ENCODE results near the gene ZNF74.
A peak's percentile ranks its signal among the peaks of the same experiment; 100 is the strongest.
"Not testable (repeated sequence)": the region's sequence is repeated elsewhere in the genome, so short reads cannot be mapped to it uniquely, and the experiment has no call there.

The ZNF74 gene

GRCh38 chr22:20384865-20385264 is 9.1 kb upstream of the ZNF74 start:
- Histone ChIP-seq H3K4me3 (ENCODE audit: low read length) (no peak overlapping the region), H3K36me3 (ENCODE audit: insufficient read depth, low read length) (no peaks in the 10 kb centered on the region), H3K27me3 (ENCODE audit: insufficient read depth, low read length) (no peaks in the 10 kb centered on the region), H3K9me3 (ENCODE audit: low read length) (no peaks in the 10 kb centered on the region), H3K4me1 (ENCODE audit: insufficient read depth, low read length) (no peaks in the 10 kb centered on the region), H2AFZ (ENCODE audit: low read depth, low read length) (no peak overlapping the region)

- Histone ChIP-seq H3K36me3 (ENCODE audit: insufficient read depth, low read length) (no peaks in the 10 kb centered on the region), H3K9me3 (ENCODE audit: low read length) (no peaks in the 10 kb centered on the region), H2AFZ (ENCODE audit: low read depth, low read length) (no peak overlapping the region), H3K27me3 (ENCODE audit: insufficient read depth, low read length) (no peaks in the 10 kb centered on the region), H3K4me1 (ENCODE audit: insufficient read depth, low read length) (no peaks in the 10 kb centered on the region), H3K4me3 (ENCODE audit: low read length) (no peak overlapping the region)
Observed at GRCh38 chr22:20386336-20386735, 7.6 kb upstream of the ZNF74 start.

- Histone ChIP-seq H3K4me3 (ENCODE audit: low read length) (no peak overlapping the region), H3K9me3 (ENCODE audit: low read length) (no peaks in the 10 kb centered on the region), H3K27me3 (ENCODE audit: insufficient read depth, low read length) (no peaks in the 10 kb centered on the region), H2AFZ (ENCODE audit: low read depth, low read length) (no peak overlapping the region), H3K4me1 (ENCODE audit: insufficient read depth, low read length) (no peaks in the 10 kb centered on the region), H3K36me3 (ENCODE audit: insufficient read depth, low read length) (no peaks in the 10 kb centered on the region)
Observed at GRCh38 chr22:20386972-20387371, 7.0 kb upstream of the ZNF74 start.

- Histone ChIP-seq H3K4me3 (ENCODE audit: low read length) (no peak overlapping the region), H3K27me3 (ENCODE audit: insufficient read depth, low read length) (no peaks in the 10 kb centered on the region), H3K36me3 (ENCODE audit: insufficient read depth, low read length) (no peaks in the 10 kb centered on the region), H3K4me1 (ENCODE audit: insufficient read depth, low read length) (peaks cover under 1% of the 10 kb centered on the region), H2AFZ (ENCODE audit: low read depth, low read length) (no peak overlapping the region), H3K9me3 (ENCODE audit: low read length) (no peaks in the 10 kb centered on the region)
Observed at GRCh38 chr22:20388200-20388599, 5.8 kb upstream of the ZNF74 start.

GRCh38 chr22:20389288-20389687 is 4.7 kb upstream of the ZNF74 start:
- Histone ChIP-seq H3K27me3 (ENCODE audit: insufficient read depth, low read length) (no peaks in the 10 kb centered on the region), H3K4me1 (ENCODE audit: insufficient read depth, low read length) (peaks cover 5% of the 10 kb centered on the region), H3K4me3 (ENCODE audit: low read length) (no peak overlapping the region), H3K9me3 (ENCODE audit: low read length) (no peaks in the 10 kb centered on the region), H2AFZ (ENCODE audit: low read depth, low read length) (no peak overlapping the region), H3K36me3 (ENCODE audit: insufficient read depth, low read length) (no peaks in the 10 kb centered on the region)

- no peak overlapping the region for H3K4me3 ChIP-seq (ENCODE audit: low read length)
- peaks cover under 1% of the 10 kb centered on the region for H3K36me3 ChIP-seq (ENCODE audit: insufficient read depth, low read length)
- H3K9me3 ChIP-seq (ENCODE audit: low read length) = no peaks in the 10 kb centered on the region
- H3K27me3 ChIP-seq (ENCODE audit: insufficient read depth, low read length) = no peaks in the 10 kb centered on the region
- H2AFZ ChIP-seq (ENCODE audit: low read depth, low read length) = no peak overlapping the region
- H3K4me1 ChIP-seq (ENCODE audit: insufficient read depth, low read length) = peaks cover 14% of the 10 kb centered on the region
Observed at GRCh38 chr22:20390394-20390907, 3.5 kb upstream of the ZNF74 start.

- Histone ChIP-seq H3K36me3 (ENCODE audit: insufficient read depth, low read length) (peaks cover 5% of the 10 kb centered on the region), H3K9me3 (ENCODE audit: low read length) (no peaks in the 10 kb centered on the region), H2AFZ (ENCODE audit: low read depth, low read length) (no peak overlapping the region), H3K27me3 (ENCODE audit: insufficient read depth, low read length) (no peaks in the 10 kb centered on the region), H3K4me1 (ENCODE audit: insufficient read depth, low read length) (peaks cover 22% of the 10 kb centered on the region), H3K4me3 (ENCODE audit: low read length) (no peak overlapping the region)
Observed at GRCh38 chr22:20391222-20391621, 2.7 kb upstream of the ZNF74 start.

- peaks cover 27% of the 10 kb centered on the region for H3K4me1 ChIP-seq (ENCODE audit: insufficient read depth, low read length)
- H2AFZ ChIP-seq (ENCODE audit: low read depth, low read length); H3K27me3 ChIP-seq (ENCODE audit: insufficient read depth, low read length); H3K4me3 ChIP-seq (ENCODE audit: low read length); H3K9me3 ChIP-seq (ENCODE audit: low read length); H3K36me3 ChIP-seq (ENCODE audit: insufficient read depth, low read length): not testable (repeated sequence)
Observed at GRCh38 chr22:20392365-20392881, 1.5 kb upstream of the ZNF74 start.

- peak overlapping the region; percentile 67 for H2AFZ ChIP-seq (ENCODE audit: low read depth, low read length)
- H3K4me3 ChIP-seq (ENCODE audit: low read length) = peak overlapping the region; percentile 90
- no peaks in the 10 kb centered on the region for H3K27me3 ChIP-seq (ENCODE audit: insufficient read depth, low read length)
- H3K9me3 ChIP-seq (ENCODE audit: low read length) = no peaks in the 10 kb centered on the region
- peaks cover 27% of the 10 kb centered on the region for H3K4me1 ChIP-seq (ENCODE audit: insufficient read depth, low read length)
- peaks cover 10% of the 10 kb centered on the region for H3K36me3 ChIP-seq (ENCODE audit: insufficient read depth, low read length)
Observed at GRCh38 chr22:20392983-20393704, 807 bp upstream of the ZNF74 start.

- H3K4me3 ChIP-seq (ENCODE audit: low read length) = peak overlapping the region; percentile 90
- peaks cover 12% of the 10 kb centered on the region for H3K36me3 ChIP-seq (ENCODE audit: insufficient read depth, low read length)
- no peaks in the 10 kb centered on the region for H3K9me3 ChIP-seq (ENCODE audit: low read length)
- no peaks in the 10 kb centered on the region for H3K27me3 ChIP-seq (ENCODE audit: insufficient read depth, low read length)
- H2AFZ ChIP-seq (ENCODE audit: low read depth, low read length) = no peak overlapping the region
- peaks cover 27% of the 10 kb centered on the region for H3K4me1 ChIP-seq (ENCODE audit: insufficient read depth, low read length)
Observed at GRCh38 chr22:20395181-20395906, 1.4 kb downstream of the ZNF74 start.

- Histone ChIP-seq H3K4me3 (ENCODE audit: low read length) (no peak overlapping the region), H3K27me3 (ENCODE audit: insufficient read depth, low read length) (no peaks in the 10 kb centered on the region), H3K4me1 (ENCODE audit: insufficient read depth, low read length) (peaks cover 27% of the 10 kb centered on the region), H3K36me3 (ENCODE audit: insufficient read depth, low read length) (peaks cover 18% of the 10 kb centered on the region), H2AFZ (ENCODE audit: low read depth, low read length) (no peak overlapping the region), H3K9me3 (ENCODE audit: low read length) (no peaks in the 10 kb centered on the region)
Observed at GRCh38 chr22:20395907-20396287, 1.9 kb downstream of the ZNF74 start.

- H3K36me3 ChIP-seq (ENCODE audit: insufficient read depth, low read length) = peaks cover 25% of the 10 kb centered on the region
- H3K4me3 ChIP-seq (ENCODE audit: low read length) = no peak overlapping the region
- H3K27me3 ChIP-seq (ENCODE audit: insufficient read depth, low read length) = no peaks in the 10 kb centered on the region
- H3K4me1 ChIP-seq (ENCODE audit: insufficient read depth, low read length) = peaks cover 27% of the 10 kb centered on the region
- H2AFZ ChIP-seq (ENCODE audit: low read depth, low read length) = no peak overlapping the region
- H3K9me3 ChIP-seq (ENCODE audit: low read length) = no peaks in the 10 kb centered on the region
Observed at GRCh38 chr22:20396639-20397038, 2.7 kb downstream of the ZNF74 start.

- Histone ChIP-seq H3K9me3 (ENCODE audit: low read length) (no peaks in the 10 kb centered on the region), H3K27me3 (ENCODE audit: insufficient read depth, low read length) (no peaks in the 10 kb centered on the region), H3K36me3 (ENCODE audit: insufficient read depth, low read length) (peaks cover 32% of the 10 kb centered on the region), H2AFZ (ENCODE audit: low read depth, low read length) (no peak overlapping the region), H3K4me1 (ENCODE audit: insufficient read depth, low read length) (peaks cover 27% of the 10 kb centered on the region), H3K4me3 (ENCODE audit: low read length) (no peak overlapping the region)
Observed at GRCh38 chr22:20397498-20397897, 3.5 kb downstream of the ZNF74 start.
